HFFc6 (cell line): ENCODE results near the gene ADGRL4. TPM values are rescaled to one million over a fixed set of nuclear protein-coding genes. Genes with fewer than 3 reads are reported as not detected.

Experiments used
- DNase-seq: peaks from one replicate; pipeline ENCODE4 v3.0.0-alpha.2; 2018
- H3K27ac Mint-ChIP-seq: 2 replicates; pipeline ENCODE4 v1.8.0; 2020; ENCODE audit warnings: mild to moderate bottlenecking, mixed read lengths
- H3K27me3 Mint-ChIP-seq: 2 replicates; pipeline ENCODE4 v1.8.0; 2021; ENCODE audit warnings: mild to moderate bottlenecking, moderate library complexity, mixed read lengths; ENCODE audit not compliant: insufficient read depth
- H3K36me3 Mint-ChIP-seq: 2 replicates; pipeline ENCODE4 v1.8.0; 2021; ENCODE audit warnings: low read depth, mixed read lengths
- H3K4me1 Mint-ChIP-seq: 2 replicates; pipeline ENCODE4 v1.8.0; 2020; ENCODE audit warnings: low read depth, mixed read lengths
- H3K4me3 Mint-ChIP-seq: 2 replicates; pipeline ENCODE4 v1.8.0; 2020; ENCODE audit warnings: mild to moderate bottlenecking, moderate library complexity, mixed read lengths
- H3K9me3 Mint-ChIP-seq: 2 replicates; pipeline ENCODE4 v1.8.0; 2020; ENCODE audit warnings: mild to moderate bottlenecking, mixed read lengths
- CTCF ChIP-seq: fragments of 200-600 bp; sonication (generic); IDR thresholded peaks from 2 replicates; pipeline ENCODE4 v1.5.0; 2021; ENCODE audit warnings: antibody characterized with exemption, mild to moderate bottlenecking
- total RNA-seq, 6 experiments: library from RNA; stranded (reverse); fragmentation: NEBNext Ultra II Directional; extraction: Animal tissue kit (Norgen Biotek cat#: 25700); gene quantifications; 2 replicates in 1 of 6; 3 replicates in 5 of 6; pipeline ENCODE4 v1.2.3, GENCODE V29; 2021

Gene ADGRL4
- total RNA-seq, 6 experiments from 2014 or later: 11.8 to 24.7 (median 16.1) TPM

GRCh38 chr1:79042539-79042938, 36.0 kb upstream of the ADGRL4 start:
- DNase-seq: no peak
- peaks cover 12% of the 10 kb centered on the region for H3K36me3 Mint-ChIP-seq
- peaks cover 38% of the 10 kb centered on the region for H3K4me1 Mint-ChIP-seq
- H3K27ac Mint-ChIP-seq: peak overlapping the region; percentile 52
- H3K9me3 Mint-ChIP-seq: peaks cover 7% of the 10 kb centered on the region
- peak overlapping the region; percentile 16; the same call in 1 of the 2 replicates for H3K4me3 Mint-ChIP-seq
- H3K27me3 Mint-ChIP-seq: no peaks in the 10 kb centered on the region
- TF ChIP-seq CTCF: no peak

GRCh38 chr1:79042117-79042516, 35.6 kb upstream of the ADGRL4 start:
- Mint-ChIP-seq H3K27ac (peak overlapping the region; percentile 55), H3K4me1 (peaks cover 38% of the 10 kb centered on the region), H3K9me3 (peaks cover 11% of the 10 kb centered on the region), H3K27me3 (no peaks in the 10 kb centered on the region), H3K4me3 (no peak overlapping the region), H3K36me3 (peaks cover 16% of the 10 kb centered on the region)
- DNase-seq: peak; percentile 60
- TF ChIP-seq CTCF: no peak

- no peaks in the 10 kb centered on the region for H3K27me3 Mint-ChIP-seq
- TF ChIP-seq CTCF: no peak
- H3K4me3 Mint-ChIP-seq: no peak overlapping the region
- H3K27ac Mint-ChIP-seq: no peak overlapping the region
- peaks cover 18% of the 10 kb centered on the region for H3K36me3 Mint-ChIP-seq
- H3K9me3 Mint-ChIP-seq: peaks cover 14% of the 10 kb centered on the region
- peaks cover 38% of the 10 kb centered on the region for H3K4me1 Mint-ChIP-seq
- DNase-seq: peak; percentile 3
Observed at GRCh38 chr1:79041666-79042065, 35.1 kb upstream of the ADGRL4 start.

- DNase-seq: no peak
- Mint-ChIP-seq H3K4me1 (peaks cover 38% of the 10 kb centered on the region), H3K27me3 (no peaks in the 10 kb centered on the region), H3K4me3 (peak overlapping the region; percentile 87), H3K36me3 (peaks cover 25% of the 10 kb centered on the region), H3K27ac (peak overlapping the region; percentile 59), H3K9me3 (peaks cover 21% of the 10 kb centered on the region)
- TF ChIP-seq CTCF: no peak
Observed at GRCh38 chr1:79040424-79041082, 34.0 kb upstream of the ADGRL4 start.

- Mint-ChIP-seq H3K9me3 (peaks cover 21% of the 10 kb centered on the region), H3K27me3 (no peaks in the 10 kb centered on the region), H3K27ac (no peak overlapping the region), H3K4me3 (no peak overlapping the region), H3K36me3 (peaks cover 25% of the 10 kb centered on the region), H3K4me1 (peaks cover 18% of the 10 kb centered on the region)
- DNase-seq: no peak
- TF ChIP-seq CTCF: no peak
Observed at GRCh38 chr1:79037085-79037484, 30.6 kb upstream of the ADGRL4 start.
